HEK293 (cell line): ENCODE measurements around the gene RAB7B.

ENCODE experiments used
- CTCF ChIA-PET: fragments of 350-600 bp; formaldehyde crosslinking; extraction: SDS; loops from one replicate; lab custom pipeline; 2021; ENCODE audit warnings: antibody characterized with exemption; lab: Yijun Ruan, JAX
- POLR2A ChIA-PET: fragments of 300-600 bp; formaldehyde crosslinking; extraction: SDS; loops from one replicate; lab custom pipeline; 2020; ENCODE audit warnings: antibody characterized with exemption, inconsistent platforms; lab: Yijun Ruan, JAX
- H3K27ac ChIP-seq: fragments of 200-500 bp; sonication (Bioruptor generic); 2 replicates; pipeline ENCODE4 v1.5.1; 2014; ENCODE audit warnings: low read depth, low read length, control low read depth, inconsistent platforms; ENCODE audit errors: extremely low read depth
- H3K36me3 ChIP-seq, 2 experiments: fragments of 200-500 bp in 1 of 2; sonication (Bioruptor generic) in 1 of 2; 1 replicate in 1 of 2; 2 replicates in 1 of 2; pipeline ENCODE4 v1.5.1; 2014 to 2017; ENCODE audit warnings: inconsistent platforms in 2 of 2, low read length in 2 of 2; ENCODE audit not compliant: control insufficient read depth in 2 of 2, insufficient read depth in 1 of 2
- H3K4me1 ChIP-seq: fragments of 200-500 bp; sonication (Bioruptor generic); 2 replicates; pipeline ENCODE4 v1.5.1; 2014; ENCODE audit warnings: mild to moderate bottlenecking, low read length, inconsistent platforms; ENCODE audit not compliant: control insufficient read depth, insufficient read depth
- H3K4me3 ChIP-seq: 2 replicates; pipeline ENCODE4 v1.5.1; 2011; ENCODE audit warnings: low read depth, mild to moderate bottlenecking, control low read depth, low read length, moderate library complexity
- H3K9me3 ChIP-seq: fragments of 200-500 bp; sonication (Bioruptor generic); 2 replicates; pipeline ENCODE4 v1.5.1; 2014; ENCODE audit warnings: low read depth, low read length, inconsistent platforms; ENCODE audit not compliant: control insufficient read depth, insufficient read depth
- BCL11B ChIP-seq: fragments of 450-650 bp; formaldehyde crosslinking; IDR thresholded peaks from 2 replicates; pipeline ENCODE4 v1.5.1; 2016; ENCODE audit warnings: low read depth, missing biosample characterization, missing genetic modification characterization
- EGR2 ChIP-seq: fragments of 450-650 bp; formaldehyde crosslinking; IDR thresholded peaks from 2 replicates; pipeline ENCODE4 v1.5.1; 2016; ENCODE audit warnings: low read depth, missing biosample characterization, missing genetic modification characterization
- HIC1 ChIP-seq: fragments of 450-650 bp; formaldehyde crosslinking; IDR thresholded peaks from 2 replicates; pipeline ENCODE4 v1.5.1; 2016; ENCODE audit warnings: missing biosample characterization, missing genetic modification characterization
- MYNN ChIP-seq: fragments of 450-650 bp; formaldehyde crosslinking; IDR thresholded peaks from 2 replicates; pipeline ENCODE4 v1.5.1; 2016; ENCODE audit warnings: missing biosample characterization, missing genetic modification characterization, borderline replicate concordance
- TSHZ1 ChIP-seq: fragments of 450-650 bp; formaldehyde crosslinking; IDR thresholded peaks from 2 replicates; pipeline ENCODE4 v1.5.1; 2016; ENCODE audit warnings: missing biosample characterization, missing genetic modification characterization, borderline replicate concordance
- ZBTB17 ChIP-seq: fragments of 450-650 bp; formaldehyde crosslinking; IDR thresholded peaks from 2 replicates; pipeline ENCODE4 v1.5.1; 2016; ENCODE audit warnings: missing biosample characterization, missing genetic modification characterization
- ZNF362 ChIP-seq: fragments of 450-650 bp; formaldehyde crosslinking; IDR thresholded peaks from 2 replicates; pipeline ENCODE4 v1.5.1; 2016; ENCODE audit warnings: missing biosample characterization, missing genetic modification characterization
- ZNF391 ChIP-seq: fragments of 450-650 bp; formaldehyde crosslinking; IDR thresholded peaks from 2 replicates; pipeline ENCODE4 v1.5.1; 2016; ENCODE audit warnings: low read depth, missing biosample characterization, missing genetic modification characterization, borderline replicate concordance
- ZNF394 ChIP-seq: fragments of 450-650 bp; formaldehyde crosslinking; IDR thresholded peaks from 2 replicates; pipeline ENCODE4 v1.5.1; 2016; ENCODE audit warnings: missing biosample characterization, missing genetic modification characterization, mild to moderate bottlenecking, moderate library complexity, borderline replicate concordance
- ZNF398 ChIP-seq: fragments of 450-650 bp; formaldehyde crosslinking; IDR thresholded peaks from 2 replicates; pipeline ENCODE4 v1.5.1; 2017; ENCODE audit warnings: missing biosample characterization, missing genetic modification characterization
- ZNF510 ChIP-seq: fragments of 450-650 bp; formaldehyde crosslinking; IDR thresholded peaks from 2 replicates; pipeline ENCODE4 v1.5.1; 2018; ENCODE audit warnings: mild to moderate bottlenecking, missing genetic modification characterization, missing biosample characterization; ENCODE audit not compliant: insufficient replicate concordance
- ZNF518A ChIP-seq: fragments of 450-650 bp; formaldehyde crosslinking; conservative IDR thresholded peaks from 2 replicates; pipeline ENCODE4 v1.5.1; 2016; ENCODE audit warnings: low read depth, missing biosample characterization, missing genetic modification characterization
- ZNF558 ChIP-seq: fragments of 450-650 bp; formaldehyde crosslinking; IDR thresholded peaks from 2 replicates; pipeline ENCODE4 v1.5.1; 2016; ENCODE audit warnings: missing biosample characterization, missing genetic modification characterization
- ZNF626 ChIP-seq: fragments of 450-650 bp; sonication (Bioruptor Pico); formaldehyde crosslinking; IDR thresholded peaks from 2 replicates; pipeline ENCODE4 v1.5.1; 2018; ENCODE audit warnings: missing biosample characterization, missing genetic modification characterization, inconsistent platforms
- ZNF701 ChIP-seq: fragments of 450-650 bp; formaldehyde crosslinking; IDR thresholded peaks from 2 replicates; pipeline ENCODE4 v1.5.1; 2016; ENCODE audit warnings: missing biosample characterization, missing genetic modification characterization
- ZSCAN18 ChIP-seq: fragments of 450-650 bp; formaldehyde crosslinking; IDR thresholded peaks from 2 replicates; pipeline ENCODE4 v1.5.1; 2016; ENCODE audit warnings: missing biosample characterization, missing genetic modification characterization

The RAB7B gene

GRCh38 chr1:205963352-205964155 lies 39.6 kb downstream of the RAB7B start:
- Histone ChIP-seq H3K36me3 (no peaks in the 10 kb centered on the region), H3K4me1 (peaks cover 9% of the 10 kb centered on the region), H3K27ac (no peak overlapping the region), H3K4me3 (no peak overlapping the region), H3K9me3 (no peaks in the 10 kb centered on the region)
- ChIA-PET CTCF (interaction anchor here (0.7 to 6.9 kb wide), 4 partner anchors 14 to 63 kb away, joined by 3 to 39 read pairs (median 16); no protein-coding TSS in a partner anchor), POLR2A (interaction anchor here (1.4 kb wide), 1 partner anchor 20 kb away, joined by 3 read pairs; the partner anchor contains the start of gene SLC26A9)
- TF ChIP-seq ZNF510 (tag by site-specific recombination), result no peak
- no peak for TF ChIP-seq EGR2
- TF ChIP-seq ZNF701, result no peak
- no peak for TF ChIP-seq HIC1 (tag by site-specific recombination)
- TF ChIP-seq BCL11B (tag by site-specific recombination), result no peak
- no peak for TF ChIP-seq ZSCAN18 (tag by site-specific recombination)
- TF ChIP-seq ZNF391 (tag by site-specific recombination), result no peak
- no peak for TF ChIP-seq ZBTB17
- TF ChIP-seq ZNF626 (tag by site-specific recombination), result no peak
- no peak for TF ChIP-seq ZNF398 (tag by site-specific recombination)
- no peak for TF ChIP-seq ZNF362
- TF ChIP-seq ZNF518A (tag by site-specific recombination), result no peak
- TF ChIP-seq ZNF558, result no peak
- TF ChIP-seq TSHZ1 (tag by site-specific recombination), result no peak
- TF ChIP-seq MYNN (tag by site-specific recombination), result no peak
- no peak for TF ChIP-seq ZNF394 (tag by site-specific recombination)
